DND-41 (cell line): ENCODE measurements around the gene CD3E.

ENCODE experiments used
- CTCF ChIP-seq: IDR thresholded peaks from 2 replicates; pipeline ENCODE4 v1.5.1; 2012; ENCODE audit warnings: borderline replicate concordance, low read length, moderate library complexity, mild to moderate bottlenecking; ENCODE audit not compliant: poor library complexity, severe bottlenecking; ENCODE audit errors: extremely low read depth
- EZH2 ChIP-seq: IDR thresholded peaks from 3 replicates; pipeline ENCODE4 v1.6.1; 2012; ENCODE audit warnings: borderline replicate concordance, low read depth, mild to moderate bottlenecking, moderate library complexity, low read length, inconsistent platforms; ENCODE audit not compliant: severe bottlenecking

GRCh38 chr11:118341261-118341660, 36.7 kb downstream of the CD3E start:
- TF ChIP-seq CTCF: no peak
- TF ChIP-seq EZH2: no peak
